Mucosa of descending colon (tissue), 3 donors: ENCODE data around the gene HMGB2. TPM values are rescaled to one million over a fixed set of nuclear protein-coding genes. Genes with fewer than 3 reads are reported as not detected.

Experiments
- ATAC-seq: fragments of 200-7000 bp; cut with Tn5 transposase; one replicate; pipeline ENCODE4 v1.9.1; 2020; ENCODE audit warnings: mild to moderate bottlenecking, moderate library complexity
- DNase-seq, 3 donors: peaks; one replicate each; pipeline ENCODE4 v3.0.0-alpha.2; 2020
- H3K36me3 ChIP-seq: fragments of 200-600 bp; one replicate; pipeline ENCODE4 v1.8.0; 2021; ENCODE audit warnings: low read depth, mild to moderate bottlenecking
- H3K4me1 ChIP-seq: fragments of 200-600 bp; one replicate; pipeline ENCODE4 v1.8.0; 2021; ENCODE audit warnings: low read depth, mild to moderate bottlenecking
- H3K4me3 ChIP-seq: fragments of 200-600 bp; one replicate; pipeline ENCODE4 v1.8.0; 2021; ENCODE audit warnings: mild to moderate bottlenecking
- H3K9me3 ChIP-seq: fragments of 200-600 bp; one replicate; pipeline ENCODE4 v1.8.0; 2021; ENCODE audit warnings: mild to moderate bottlenecking
- CTCF ChIP-seq: fragments of 200-600 bp; IDR thresholded peaks from one replicate; pipeline ENCODE4 v1.8.0; 2022; ENCODE audit warnings: antibody characterized with exemption, mild to moderate bottlenecking
- intact Hi-C, 2 donors: fragments of 100-400 bp; cut with DNase I in 1 of 2; cut with micrococcal nuclease in 1 of 2; formaldehyde crosslinking; loops; one replicate each; pipeline versions ENCODE4 v1.11.0 to v1.11.1; 2022; cut with DNase I, micrococcal nuclease
- total RNA-seq, 3 donors: library from RNA; stranded (reverse); fragmentation: NEBNext Ultra II Directional in 2 of 3; extraction: Animal tissue kit (Norgen Biotek cat#: 25700) in 2 of 3; gene quantifications; one replicate each; pipeline versions ENCODE4 v1.2.1 to v1.2.4, GENCODE V29; 2021 to 2023
- donor health status: DM: no; HTN: no; CAD: no; lungs with moderate emphysema.
- donor health status: DM: no; HTN: no; CAD: no.
- donor health status: DM: no; HTN: yes; CAD: no.

Gene HMGB2
- total RNA-seq, 3 donors from 2014 or later = 42.0 to 113 (median 54.4) TPM

GRCh38 chr4:173334891-173335752 is 964 bp upstream of the HMGB2 start:
- peak; percentile 67 for ATAC-seq
- intact Hi-C loops = no loop called here
- peak overlapping the region; percentile 88 for H3K4me3 ChIP-seq

GRCh38 chr4:173333658-173334084 is 487 bp downstream of the HMGB2 start:
- DNase-seq (peak; percentile 65 to 82 (median 80)), ATAC-seq (peak; percentile 43)
- intact Hi-C loops = no loop called here
- no peaks in the 10 kb centered on the region for H3K9me3 ChIP-seq
- peak overlapping the region; percentile 88 for H3K4me3 ChIP-seq
- H3K4me1 ChIP-seq = peaks cover 13% of the 10 kb centered on the region
- no peak for TF ChIP-seq CTCF
- H3K36me3 ChIP-seq = peaks cover 4% of the 10 kb centered on the region

More at GRCh38 chr4:173334891-173335752, 964 bp upstream of the HMGB2 start:
- H3K9me3 ChIP-seq = no peaks in the 10 kb centered on the region
- TF ChIP-seq CTCF = no peak
- DNase-seq = peak; percentile 74 to 84 (median 81)
- H3K4me1 ChIP-seq = peaks cover 13% of the 10 kb centered on the region
- peaks cover 4% of the 10 kb centered on the region for H3K36me3 ChIP-seq

GRCh38 chr4:173332963-173333657 is 1.0 kb downstream of the HMGB2 start:
- no peaks in the 10 kb centered on the region for H3K9me3 ChIP-seq
- no peak for ATAC-seq
- intact Hi-C loops = no loop called here
- H3K4me3 ChIP-seq = peak overlapping the region; percentile 88
- peaks cover 4% of the 10 kb centered on the region for H3K36me3 ChIP-seq
- no peak for TF ChIP-seq CTCF
- H3K4me1 ChIP-seq = peaks cover 13% of the 10 kb centered on the region
- peak in 1 of 3 donors; percentile 26 for DNase-seq

GRCh38 chr4:173332021-173332487 is 2.1 kb downstream of the HMGB2 start:
- no peak for ATAC-seq
- no peak for TF ChIP-seq CTCF
- no peak for DNase-seq
- Histone ChIP-seq H3K4me1 (peaks cover 13% of the 10 kb centered on the region), H3K36me3 (peaks cover 4% of the 10 kb centered on the region), H3K9me3 (no peaks in the 10 kb centered on the region), H3K4me3 (no peak overlapping the region)
- intact Hi-C loops = no loop called here

GRCh38 chr4:173330590-173330989 is 3.6 kb downstream of the HMGB2 start:
- ATAC-seq (no peak), DNase-seq (no peak)
- intact Hi-C loops = no loop called here
- Histone ChIP-seq H3K9me3 (no peaks in the 10 kb centered on the region), H3K4me3 (no peak overlapping the region), H3K4me1 (peaks cover 13% of the 10 kb centered on the region), H3K36me3 (peaks cover 4% of the 10 kb centered on the region)
- TF ChIP-seq CTCF = no peak
